Stimulated activated CD8-positive, alpha-beta memory T cell treated with anti-CD3 and anti-CD28 coated beads, Interleukin-15, amount 100 ng/mL, for 4 hours (primary cell): ENCODE results near the gene KIFAP3.
"Not testable (repeated sequence)": the region's sequence is repeated elsewhere in the genome, so short reads cannot be mapped to it uniquely, and the experiment has no call there.

Experiments
- DNase-seq, 2 donors: peaks; one replicate each; pipeline ENCODE4 v3.0.0-alpha.2; 2020; ENCODE audit warnings: low read depth in 2 of 2

KIFAP3 gene

DNA sequence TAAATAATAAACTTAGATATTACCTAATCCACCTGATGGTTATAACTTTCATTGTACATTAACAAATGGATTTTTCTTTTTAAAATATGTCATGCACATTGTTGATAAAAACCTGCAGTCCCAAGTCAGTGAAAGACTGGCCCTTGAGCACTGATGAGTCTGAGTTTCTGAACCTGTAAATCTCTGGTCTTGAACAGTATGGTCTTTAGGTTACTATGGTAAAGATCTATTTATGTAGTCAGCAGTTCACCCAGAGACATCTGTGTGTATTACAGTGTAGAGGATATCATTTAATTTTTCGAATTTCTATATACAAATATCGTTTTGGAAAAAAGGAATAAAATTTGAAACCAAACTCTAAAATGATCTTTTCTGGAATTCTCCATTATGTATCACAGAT lies 150.4 kb downstream of the KIFAP3 start:
- DNase-seq: no peak

DNA sequence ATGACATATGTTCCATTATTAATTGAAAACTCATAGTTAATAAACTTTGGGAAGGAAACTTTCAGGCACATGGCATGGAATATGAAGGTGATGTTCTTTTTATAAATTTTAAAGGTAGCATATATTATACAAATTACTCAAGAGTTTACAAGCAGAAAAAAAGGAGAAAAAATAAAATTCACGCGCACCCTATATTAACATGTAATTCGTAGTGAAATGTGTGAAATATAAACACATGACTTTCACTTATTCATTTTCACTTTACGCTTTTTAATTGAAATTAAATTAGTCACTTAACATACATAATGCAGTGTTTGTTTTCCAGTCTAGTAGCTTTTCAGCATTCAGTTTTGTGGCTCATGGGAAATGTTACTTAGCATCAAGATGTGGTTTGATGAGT lies 153.4 kb downstream of the KIFAP3 start:
- no peak for DNase-seq

DNA sequence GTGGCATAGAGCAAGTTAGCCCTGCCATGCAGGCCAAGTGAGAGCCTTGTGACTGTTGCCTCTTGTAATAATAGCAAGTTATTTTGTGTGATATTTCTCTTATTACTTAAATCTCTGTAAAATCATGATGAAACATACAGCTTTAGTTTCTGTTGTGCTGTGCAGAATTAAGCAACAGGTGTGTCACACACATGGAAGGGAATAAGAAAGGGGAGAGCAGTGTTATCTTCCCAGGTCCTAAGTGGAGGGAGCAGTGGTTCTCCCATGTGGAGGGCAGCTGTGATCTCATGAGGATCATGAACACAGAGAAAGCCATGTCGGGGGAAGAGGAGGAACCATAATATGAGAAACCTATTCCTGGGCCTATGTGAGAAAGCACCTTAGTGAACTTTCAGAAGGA lies 155.6 kb downstream of the KIFAP3 start:
- no peak for DNase-seq

DNA sequence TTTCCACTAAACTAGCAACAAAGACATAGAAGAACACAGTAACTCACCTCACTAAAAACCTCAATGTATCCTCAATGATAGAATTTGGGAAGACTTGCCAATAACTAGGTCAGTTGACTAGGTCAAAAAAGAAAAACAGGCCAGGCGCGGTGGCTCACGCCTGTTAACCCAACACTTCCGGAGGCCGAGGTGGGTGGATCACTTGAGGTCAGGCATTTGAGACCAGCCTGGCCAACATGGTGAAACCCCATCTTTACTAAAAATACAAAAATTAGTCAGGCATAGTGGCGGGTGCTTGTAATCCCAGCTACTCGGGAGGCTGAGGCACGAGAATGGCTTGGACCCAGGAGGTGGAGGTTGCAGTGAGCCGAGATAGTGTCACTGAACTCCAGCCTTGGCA lies 156.3 kb downstream of the KIFAP3 start:
- not testable (repeated sequence) for DNase-seq

DNA sequence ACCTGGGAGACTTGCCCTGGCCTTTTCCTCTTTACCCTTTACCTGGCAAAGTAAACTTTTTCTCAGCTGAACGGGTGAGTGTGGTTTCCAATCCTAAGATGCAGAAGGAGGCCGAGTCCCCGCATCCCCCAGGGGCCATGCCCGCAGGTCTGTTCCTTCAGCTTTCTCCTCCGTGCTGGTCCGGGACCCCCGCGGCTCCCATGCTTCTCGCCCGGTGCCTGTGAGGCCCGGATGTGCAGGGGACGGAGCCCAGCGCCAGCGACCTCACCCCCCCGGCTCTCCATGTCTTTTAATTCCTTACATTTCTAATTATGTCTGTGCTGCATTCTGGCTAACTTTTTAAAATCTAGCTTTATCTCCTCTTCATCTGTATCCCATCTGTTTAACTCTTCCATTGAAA lies 159.3 kb downstream of the KIFAP3 start:
- no peak for DNase-seq

DNA sequence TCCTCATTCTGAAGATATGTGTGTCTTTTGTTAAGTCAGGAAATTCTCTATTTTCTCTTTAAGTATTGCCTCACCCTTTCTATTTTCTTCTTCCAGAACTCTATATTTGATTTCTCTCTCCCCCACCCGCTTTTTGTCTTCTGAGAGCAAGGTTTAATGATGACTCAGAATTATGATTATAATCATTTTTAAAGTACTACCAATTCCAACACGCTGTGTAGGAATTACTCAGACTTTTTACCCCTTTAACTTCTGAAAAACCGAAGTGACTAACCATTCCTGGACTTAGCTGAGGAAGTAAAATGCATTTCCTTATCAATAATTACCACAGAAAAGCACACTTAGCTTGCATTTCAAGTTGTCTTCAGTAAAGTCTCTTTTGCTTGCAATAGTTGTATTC lies 160.0 kb downstream of the KIFAP3 start:
- DNase-seq: no peak

DNA sequence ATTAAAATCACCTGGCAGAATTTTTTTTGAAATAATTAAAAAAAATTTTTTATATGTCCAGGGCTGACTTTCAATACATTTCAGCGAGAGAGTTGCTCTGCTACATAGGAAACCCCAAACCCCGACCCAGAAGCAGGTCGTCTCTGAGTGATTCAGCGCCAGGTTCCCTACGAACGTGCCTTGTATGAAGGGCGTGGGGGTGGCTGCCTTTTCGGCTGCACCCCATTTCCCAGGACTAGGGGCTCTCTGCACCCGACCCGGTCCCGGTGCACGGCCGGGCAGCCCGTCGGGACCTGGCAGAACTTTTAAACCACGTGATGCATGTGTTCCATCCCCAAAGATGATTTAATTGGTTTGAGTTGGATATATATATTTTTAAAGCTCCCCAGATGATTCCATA lies 165.0 kb downstream of the KIFAP3 start:
- no peak for DNase-seq

DNA sequence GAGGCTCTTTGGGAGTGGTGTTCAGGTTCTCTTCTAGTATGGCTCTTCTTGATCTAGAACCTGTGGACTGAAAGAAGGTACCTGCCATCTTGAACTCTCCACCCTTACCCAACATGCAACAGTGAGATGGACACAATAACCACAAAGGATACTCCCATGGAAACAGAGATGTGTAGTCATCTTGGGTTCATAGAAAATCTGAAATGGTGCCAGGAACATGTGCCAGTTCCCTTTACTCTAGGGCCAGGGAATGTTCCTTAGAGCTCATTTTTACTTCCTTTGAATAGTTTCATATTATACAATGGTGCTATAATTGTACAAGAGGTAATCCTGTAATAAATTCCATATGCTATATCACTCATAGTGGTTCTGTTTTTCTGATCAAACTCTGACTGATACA lies 167.6 kb downstream of the KIFAP3 start:
- DNase-seq: no peak

DNA sequence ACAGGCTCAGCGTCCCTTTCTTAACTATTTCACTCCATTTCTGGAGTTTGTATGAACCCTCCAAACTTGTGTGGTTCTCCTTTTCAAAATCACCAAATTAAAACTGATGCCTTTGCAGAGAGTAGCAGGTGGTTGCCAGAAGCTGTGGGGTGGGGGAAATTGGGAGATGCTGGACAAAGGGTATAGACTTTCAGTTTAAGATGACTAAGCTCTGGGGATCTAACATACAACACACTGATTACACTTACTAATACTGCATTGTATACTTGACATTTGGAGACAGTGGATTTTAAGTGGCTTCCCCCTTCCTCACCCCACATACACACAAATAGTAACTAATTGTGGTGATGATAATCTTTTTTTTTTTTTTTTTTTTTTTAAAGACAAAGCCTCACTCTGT lies 169.7 kb downstream of the KIFAP3 start:
- no peak for DNase-seq

DNA sequence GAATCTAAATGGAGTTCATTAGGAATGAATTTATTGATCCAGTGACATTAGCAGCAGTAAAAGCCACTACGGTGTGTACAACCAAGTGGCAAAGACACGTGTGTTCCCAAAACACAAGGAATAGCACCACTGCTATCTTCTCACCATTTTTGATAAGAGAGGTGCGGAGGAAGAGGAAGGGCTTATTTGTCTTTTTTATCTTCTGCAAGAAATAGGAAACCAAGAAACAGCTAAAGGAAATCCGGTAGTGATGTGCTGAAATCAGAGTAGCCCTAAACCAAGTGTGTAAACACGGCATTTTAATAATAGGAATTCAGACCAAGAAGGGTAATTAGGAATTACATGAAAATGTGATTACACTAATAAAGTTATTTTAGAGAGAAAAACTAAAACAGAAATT lies 171.7 kb downstream of the KIFAP3 start:
- no peak for DNase-seq

DNA sequence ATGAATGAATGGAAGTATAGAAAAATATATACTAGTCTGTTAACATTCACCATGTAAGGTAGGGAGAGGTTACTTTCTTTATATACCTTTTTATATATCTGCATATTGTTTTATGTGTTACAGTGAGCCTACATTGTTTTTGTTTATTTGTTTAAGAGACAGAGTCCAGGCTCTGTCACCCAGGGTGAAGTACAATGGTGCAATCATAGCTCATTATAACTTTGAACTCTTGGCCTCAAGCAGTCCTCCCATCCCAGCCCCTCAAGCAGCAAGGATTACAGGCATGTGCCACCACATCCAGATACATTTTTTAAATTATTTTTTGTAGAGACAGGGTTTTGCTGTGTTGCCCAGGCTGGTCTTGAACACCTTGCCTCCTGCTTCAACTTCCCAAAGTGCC lies 173.4 kb downstream of the KIFAP3 start:
- no peak for DNase-seq

DNA sequence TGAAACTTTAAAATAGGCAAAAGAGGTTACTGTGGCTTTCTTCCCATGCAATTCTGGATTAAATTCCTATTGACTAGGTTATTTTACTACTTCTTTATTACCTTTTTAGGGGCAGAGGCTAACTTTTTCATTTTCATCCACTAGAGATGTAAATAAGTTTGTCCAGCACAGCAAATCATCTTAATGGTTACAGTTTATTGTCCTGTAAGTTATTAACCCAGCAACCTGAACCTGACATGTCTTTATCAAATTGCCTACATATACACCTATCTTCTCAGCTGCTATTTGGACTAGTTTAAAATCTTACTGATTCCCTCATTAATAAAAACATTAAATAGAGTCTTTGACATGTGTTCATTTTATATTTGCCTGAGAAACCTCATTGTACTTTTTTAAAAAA lies 173.9 kb downstream of the KIFAP3 start:
- DNase-seq: no peak

DNA sequence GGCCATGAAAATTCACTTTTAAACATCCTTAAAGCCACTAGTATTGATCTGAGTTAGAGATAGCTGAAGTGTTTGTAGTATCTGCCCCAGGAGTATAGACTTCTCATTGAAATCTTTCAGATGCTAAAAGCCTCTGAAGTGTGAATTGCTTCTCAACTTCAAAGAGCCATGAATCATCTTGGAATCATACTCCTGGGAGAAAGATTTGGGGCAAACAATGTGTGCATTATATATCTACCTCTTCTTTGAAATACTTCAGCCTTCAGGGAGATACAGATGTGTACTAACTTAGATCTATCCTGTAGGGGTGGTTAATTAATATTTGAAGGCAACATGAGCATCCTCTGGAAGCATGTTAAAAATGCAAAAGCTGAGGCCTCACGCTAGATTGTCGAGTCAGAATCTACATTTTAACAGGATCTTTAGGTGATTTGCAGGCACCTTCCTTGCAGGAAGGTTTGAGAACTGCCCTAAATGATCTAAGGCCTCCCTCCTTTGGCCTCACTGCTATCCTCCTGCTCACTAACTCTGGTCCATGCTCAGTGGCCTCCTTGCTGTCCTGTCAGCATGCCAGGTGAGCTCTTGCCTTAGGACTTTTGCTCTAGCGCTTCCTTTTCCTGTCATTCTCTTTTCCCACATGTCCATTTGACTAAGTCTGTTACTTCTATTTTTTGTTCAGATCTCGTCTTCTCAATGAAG lies 174.8 kb downstream of the KIFAP3 start:
- no peak for DNase-seq

DNA sequence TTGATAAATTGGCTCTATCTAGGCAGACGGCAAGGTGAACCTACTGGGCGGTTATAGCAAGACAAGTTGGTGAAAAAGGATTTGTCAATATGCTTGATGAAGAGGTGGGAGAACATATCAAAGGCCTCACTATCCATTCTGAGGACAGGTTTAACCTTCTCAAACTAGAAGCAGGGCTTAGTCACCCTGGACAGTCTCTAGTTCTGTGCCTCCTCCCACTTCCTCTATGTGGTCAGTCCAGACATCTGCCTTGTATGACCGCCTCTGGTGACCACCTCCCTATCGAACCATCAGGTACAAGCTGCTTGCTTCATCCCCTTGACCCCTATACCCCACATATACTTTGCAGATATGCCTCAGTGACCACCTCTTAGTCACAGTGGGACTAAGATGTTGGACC lies 178.5 kb downstream of the KIFAP3 start:
- no peak for DNase-seq

DNA sequence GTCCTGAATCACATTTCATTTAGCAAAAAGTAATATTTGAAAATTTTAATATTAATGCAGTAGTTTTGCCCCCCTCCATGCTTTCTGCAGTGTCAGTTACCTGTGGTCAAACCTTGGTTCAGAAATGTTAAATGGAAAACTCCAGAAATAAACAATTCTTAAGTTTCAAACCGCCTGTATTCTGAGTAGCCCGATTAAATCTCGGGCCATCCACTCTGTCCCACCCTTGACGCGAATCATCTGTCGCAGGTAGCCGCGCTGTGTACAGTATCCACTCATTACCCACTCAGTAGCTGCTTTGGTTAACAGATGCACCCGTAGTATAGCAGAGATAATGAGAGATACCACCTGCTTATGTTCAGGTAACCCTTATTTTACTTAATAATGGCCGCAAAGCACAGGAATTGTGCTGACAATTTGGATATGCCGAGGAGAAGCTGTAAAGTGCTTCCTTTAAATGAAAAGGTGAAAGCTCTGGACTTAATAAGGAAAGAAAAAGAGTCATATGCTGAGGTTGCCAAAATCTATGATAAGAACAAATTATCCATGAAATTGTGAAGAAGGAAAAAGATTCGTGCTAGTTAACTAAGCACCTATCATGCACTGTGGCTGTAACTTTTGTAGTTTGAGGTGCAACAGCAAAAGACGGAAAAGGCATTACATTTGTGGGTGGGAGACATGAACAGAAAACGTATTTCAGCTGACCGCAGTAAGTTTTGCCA lies 179.9 kb downstream of the KIFAP3 start:
- no peak for DNase-seq

DNA sequence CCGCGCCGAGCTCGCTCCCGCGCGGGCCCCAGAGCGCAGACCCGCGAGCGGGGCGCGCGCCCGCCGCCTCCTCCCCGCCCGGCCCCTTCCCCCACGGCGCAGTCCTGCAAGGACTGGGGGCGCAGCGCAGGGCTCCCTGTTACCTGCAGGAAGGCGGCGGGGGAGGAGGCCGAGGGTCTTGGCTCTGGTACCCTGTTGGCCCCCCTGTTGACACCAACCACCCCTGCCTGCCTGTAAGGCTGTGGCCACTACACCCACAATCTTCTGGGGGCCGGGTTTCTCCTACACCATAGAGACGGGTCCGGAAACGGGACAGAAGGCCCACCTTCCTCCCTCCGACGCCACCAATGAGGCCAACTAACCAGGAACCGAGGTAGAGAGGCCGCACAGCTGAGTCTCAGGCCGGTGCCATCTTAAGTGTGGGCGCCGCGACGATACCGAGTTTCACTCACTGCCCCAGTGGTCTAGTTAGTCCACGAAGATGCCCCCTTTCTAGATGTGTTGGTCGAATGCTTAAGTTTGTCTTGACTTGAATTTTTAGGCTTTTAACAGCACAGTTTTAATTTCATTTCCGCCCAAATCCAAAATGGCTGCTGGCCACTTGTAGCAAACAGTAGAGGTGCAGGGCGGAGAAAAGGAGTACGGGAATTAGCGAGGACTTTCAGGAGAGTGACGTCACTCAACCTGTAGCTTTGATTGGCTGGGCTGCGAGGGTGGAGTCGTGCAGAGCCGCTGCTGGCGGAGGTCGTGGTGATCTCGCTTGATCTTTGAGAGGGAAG lies 180.7 kb downstream of the KIFAP3 start, which contains the start of gene SCYL3:
Gene SCYL3, minus strand, starts transcription at position 252 of the 779 bp plus-strand sequence. CDS start 5,056 bp downstream, outside the sequence.
- DNase-seq: peak; percentile 77 to 85

DNA sequence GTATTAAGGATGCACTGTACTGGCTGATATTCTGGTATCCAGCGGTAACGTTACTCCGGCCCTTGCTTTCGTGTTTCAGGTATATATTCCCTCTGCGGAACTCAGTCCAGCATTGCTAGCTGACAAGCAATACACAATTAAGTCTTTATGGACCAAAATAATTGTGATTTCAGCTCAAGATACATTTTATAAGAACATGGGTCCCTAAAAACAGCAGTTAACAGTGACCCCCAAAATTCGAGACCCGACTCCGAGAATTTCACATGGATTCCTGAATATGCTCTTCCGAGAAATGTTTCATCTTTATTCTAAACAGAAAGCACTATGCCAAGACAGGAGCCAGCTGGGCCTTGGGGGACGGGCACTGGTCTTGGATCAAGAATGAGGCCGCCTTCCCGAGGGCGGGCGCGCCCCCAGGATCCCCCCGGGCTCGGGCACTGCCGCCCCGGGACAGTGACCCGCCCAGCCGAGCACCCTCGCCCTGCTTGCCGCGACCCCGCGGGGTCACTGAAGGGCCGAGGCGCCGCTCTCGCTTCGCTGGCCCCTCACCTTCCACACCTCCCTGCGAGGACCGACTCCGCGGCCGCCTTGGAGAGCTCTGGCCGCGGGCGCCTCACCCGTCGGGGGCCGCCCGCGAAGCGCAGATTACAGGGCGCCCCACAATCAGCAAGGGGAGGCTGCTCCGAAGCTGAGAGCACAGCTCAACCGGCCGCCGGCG lies 181.4 kb downstream of the KIFAP3 start:
- no peak for DNase-seq

DNA sequence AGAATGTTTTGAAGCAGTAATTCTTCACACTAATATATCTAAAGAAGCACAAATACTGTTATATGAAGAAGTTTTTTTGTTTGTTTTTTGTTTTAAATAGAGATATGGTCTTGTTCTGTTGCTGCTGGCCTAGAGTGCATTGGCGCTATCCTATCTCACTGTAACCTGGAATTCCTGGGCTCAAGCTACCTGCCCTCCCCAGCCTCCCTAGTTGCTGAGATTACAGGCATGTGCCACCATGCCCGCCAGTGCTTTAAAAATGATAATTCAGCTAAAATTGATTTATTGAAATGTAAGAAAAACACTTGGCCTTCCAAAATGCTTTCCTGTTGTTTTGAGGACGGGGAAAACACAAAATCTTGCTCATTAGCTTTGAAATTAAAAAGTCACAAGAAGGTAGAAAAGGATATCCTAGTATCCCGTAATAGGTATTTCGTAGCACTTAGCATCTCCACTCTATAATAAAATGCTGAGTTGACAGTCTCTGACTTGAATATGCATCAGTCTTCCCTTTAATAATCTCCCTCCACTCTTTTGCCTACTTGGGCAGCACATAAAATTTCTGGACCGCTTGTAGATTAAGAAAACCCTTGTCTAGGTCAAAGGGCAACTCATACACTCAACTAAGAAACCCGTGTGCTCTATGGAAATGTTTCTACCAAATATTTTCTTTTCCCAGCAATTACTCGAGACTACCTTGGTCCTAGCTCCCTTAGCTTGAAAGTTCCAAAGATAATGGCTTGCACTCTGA lies 182.1 kb downstream of the KIFAP3 start:
- DNase-seq: no peak

DNA sequence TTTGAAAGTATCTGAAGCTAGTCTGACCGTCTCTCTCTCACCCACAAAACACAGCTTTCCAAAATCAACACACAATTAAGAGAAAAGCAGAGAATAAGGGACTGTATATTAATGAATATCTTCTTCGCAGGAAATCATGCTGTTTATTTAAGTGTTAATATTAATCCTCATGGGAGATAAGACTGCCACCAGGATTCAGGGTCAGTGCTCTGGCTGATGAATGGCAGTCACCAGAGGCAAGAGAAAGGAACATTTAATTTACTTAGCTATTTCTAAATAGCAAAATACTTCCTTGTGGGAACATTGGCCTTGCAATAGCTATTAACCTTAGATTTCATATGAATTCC lies 183.0 kb downstream of the KIFAP3 start:
- DNase-seq: no peak

DNA sequence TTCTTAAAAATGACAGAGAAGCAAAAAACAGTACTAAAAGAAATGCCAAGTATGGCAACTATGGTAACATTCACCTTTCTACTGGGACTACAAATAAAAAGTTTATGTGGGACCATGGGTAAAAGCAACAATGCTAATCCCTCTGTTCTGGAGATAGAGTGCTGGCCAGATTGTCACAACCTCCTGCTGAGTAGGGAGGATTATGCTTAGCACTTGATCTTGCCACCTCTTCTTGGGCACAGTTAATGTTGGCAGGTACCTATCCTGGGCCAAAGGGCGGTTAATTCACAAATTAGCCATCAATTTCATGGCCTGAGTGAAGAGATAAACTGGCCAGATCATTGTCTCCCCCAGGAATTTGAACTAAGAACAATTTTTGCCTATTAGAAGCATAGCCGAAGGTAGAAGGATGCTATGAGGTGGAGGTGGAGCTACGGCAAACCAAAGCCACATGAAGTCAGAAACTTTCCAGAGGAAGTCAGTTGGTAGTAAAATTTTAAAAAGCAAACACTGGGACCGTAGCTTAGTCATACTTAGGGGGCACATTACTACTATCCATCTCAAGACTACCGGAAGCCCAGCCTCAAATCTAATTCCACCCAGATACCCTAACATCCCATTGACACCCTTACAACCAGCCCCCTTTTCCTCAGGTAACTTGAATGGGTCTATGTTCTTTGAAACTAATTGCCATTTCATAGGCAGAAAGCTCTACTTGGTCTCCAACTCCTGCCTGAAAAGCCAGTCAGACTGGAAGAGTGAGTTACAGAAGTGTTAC lies 183.5 kb downstream of the KIFAP3 start:
- DNase-seq: no peak

DNA sequence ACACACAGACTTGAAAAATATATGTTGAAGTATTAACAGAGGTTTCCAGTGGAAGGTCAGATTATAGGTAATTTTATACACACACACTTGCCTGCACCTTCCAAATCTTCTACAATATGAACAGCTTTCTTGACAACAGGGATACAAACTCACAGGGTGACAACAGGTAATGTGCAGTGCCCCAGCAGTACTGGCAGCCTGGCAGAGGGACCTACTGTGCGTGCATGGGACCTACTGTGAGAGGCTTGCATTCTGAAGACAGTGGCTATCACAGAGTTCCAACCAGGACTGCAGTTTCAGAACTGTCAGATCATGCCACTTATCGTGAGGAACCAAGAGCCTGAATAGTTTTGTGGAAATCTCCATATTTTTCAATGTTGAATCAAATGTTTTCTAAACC lies 184.6 kb downstream of the KIFAP3 start:
- DNase-seq: no peak
